Measurements from ENCODE around the gene PPP1R37. TPM values are rescaled to one million over a fixed set of nuclear protein-coding genes. Genes with fewer than 3 reads are reported as not detected.

The PPP1R37 gene
- total RNA-seq, 1 donor from 2014 or later = 23.8 TPM

DNA sequence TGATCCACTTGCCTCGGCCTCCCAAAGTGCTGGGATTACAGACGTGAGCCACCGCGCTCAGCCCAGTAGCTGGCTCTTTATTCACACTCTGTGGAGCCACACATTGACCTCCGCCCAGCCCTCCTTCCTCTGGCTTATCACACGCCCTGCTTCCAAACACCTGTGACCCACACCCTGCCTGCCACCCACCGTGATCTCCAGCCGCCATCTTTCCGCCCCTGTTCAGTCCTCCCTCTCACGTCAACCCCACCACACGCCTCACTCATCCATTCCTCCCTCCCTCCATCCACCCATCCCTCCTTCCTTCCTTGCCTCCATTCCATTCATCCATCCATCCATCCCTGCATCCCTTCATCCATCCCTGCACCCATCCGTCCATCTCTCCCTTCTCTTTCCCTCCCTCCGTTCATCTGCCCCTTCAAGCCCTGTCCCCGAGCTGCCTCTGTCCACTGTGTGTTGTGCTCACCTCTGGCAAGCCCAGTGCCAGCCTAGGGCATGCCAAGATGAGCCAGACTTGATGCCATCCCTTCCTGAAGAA lies 34.3 kb upstream of the PPP1R37 start:
- H3K27me3 ChIP-seq = no peaks in the 10 kb centered on the region
- H3K9me3 ChIP-seq = no peaks in the 10 kb centered on the region
- H3K4me3 ChIP-seq = no peak overlapping the region
- intact Hi-C loops (cut with DNase I) = no loop called here
- TF ChIP-seq POLR2AphosphoS5 (IDR thresholded peaks at IDR 0.05; ENCODE audit: insufficient read depth in 1 of 2, low read depth in 1 of 2) = no peak
- no peak for TF ChIP-seq CTCF (IDR thresholded peaks at IDR 0.05)
- no peak for TF ChIP-seq POLR2A (IDR thresholded peaks at IDR 0.05)
- no peak for DNase-seq (ENCODE audit: extremely low spot score in 2 of 2)
- H3K36me3 ChIP-seq = peaks cover 10 to 97% of the 10 kb centered on the region in 2 donors
- no peaks in the 10 kb centered on the region for H3K4me1 ChIP-seq
- no peak overlapping the region for H3K27ac ChIP-seq

DNA sequence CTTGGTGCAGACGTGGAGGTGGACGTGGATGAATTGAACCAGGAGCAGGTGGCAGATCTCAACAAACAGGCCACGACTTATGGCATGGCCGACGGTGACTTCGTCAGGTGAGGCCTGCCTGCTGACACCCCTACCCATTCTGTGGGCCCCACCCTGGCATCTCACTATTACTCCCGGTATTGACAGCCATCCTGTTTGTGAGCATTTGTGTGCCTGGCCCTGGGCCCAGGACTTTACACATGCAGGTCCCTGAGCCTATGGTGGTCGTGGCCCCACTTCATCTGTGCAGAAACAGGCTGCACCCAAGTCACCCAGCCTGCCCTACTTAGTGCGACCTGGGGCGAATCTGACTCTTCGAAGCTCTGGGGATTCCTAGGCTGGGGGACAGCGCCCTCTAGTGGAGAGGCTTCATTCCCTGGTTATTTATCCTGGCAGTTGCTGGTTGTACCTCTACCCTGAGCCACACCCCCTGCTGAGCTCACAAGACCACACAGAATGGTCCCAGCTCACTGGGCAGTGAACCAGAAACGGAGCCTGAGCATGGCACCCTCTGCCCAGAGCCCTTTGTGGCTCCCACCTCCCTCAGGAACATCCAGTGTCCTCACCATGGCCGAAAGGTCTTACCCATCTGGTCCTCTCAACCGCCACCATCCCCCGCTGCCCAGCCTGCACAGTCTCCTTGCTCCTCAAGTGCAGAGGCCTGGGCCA lies 33.6 kb upstream of the PPP1R37 start:
- DNase-seq (ENCODE audit: extremely low spot score in 2 of 2) = no peak
- Histone ChIP-seq H3K27ac (no peak overlapping the region), H3K9me3 (no peaks in the 10 kb centered on the region), H3K4me1 (no peaks in the 10 kb centered on the region), H3K4me3 (no peak overlapping the region), H3K36me3 (peaks cover 10 to 97% of the 10 kb centered on the region in 2 donors), H3K27me3 (no peaks in the 10 kb centered on the region)
- intact Hi-C loops (cut with DNase I) = no loop called here
- TF ChIP-seq POLR2A (IDR thresholded peaks at IDR 0.05) (no peak), POLR2AphosphoS5 (IDR thresholded peaks at IDR 0.05; ENCODE audit: insufficient read depth in 1 of 2, low read depth in 1 of 2) (peak in 1 of 2 donors; percentile 19), CTCF (IDR thresholded peaks at IDR 0.05) (peak; percentile 55 to 70 (median 64))

DNA sequence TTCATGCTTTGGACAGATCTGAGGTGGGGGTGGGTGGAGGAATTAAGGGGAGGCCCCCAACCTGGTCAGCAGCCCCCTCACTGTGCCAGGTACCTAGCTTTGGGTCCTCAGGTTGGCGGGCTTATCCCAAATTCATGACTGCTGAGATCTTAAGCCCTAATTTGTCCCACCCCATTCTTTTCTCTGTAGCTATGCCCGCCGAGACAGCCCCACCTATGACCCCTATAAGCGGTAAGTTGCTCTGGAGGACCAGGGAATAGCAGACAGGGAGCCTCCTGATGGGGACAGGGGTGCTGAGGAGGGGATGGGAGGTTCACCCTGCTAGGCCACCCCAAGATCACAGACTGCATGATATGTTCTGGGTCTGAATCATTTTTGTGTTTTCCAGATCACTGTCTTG lies 31.0 kb upstream of the PPP1R37 start:
- intact Hi-C loops (cut with DNase I) = no loop called here
- Histone ChIP-seq H3K27ac (no peak overlapping the region), H3K4me1 (no peaks in the 10 kb centered on the region), H3K36me3 (peaks cover 10 to 91% of the 10 kb centered on the region in 2 donors), H3K4me3 (no peak overlapping the region), H3K27me3 (no peaks in the 10 kb centered on the region), H3K9me3 (no peaks in the 10 kb centered on the region)
- DNase-seq (ENCODE audit: extremely low spot score in 2 of 2) = no peak
- TF ChIP-seq CTCF (IDR thresholded peaks at IDR 0.05) (no peak), POLR2A (IDR thresholded peaks at IDR 0.05) (no peak), POLR2AphosphoS5 (IDR thresholded peaks at IDR 0.05; ENCODE audit: insufficient read depth in 1 of 2, low read depth in 1 of 2) (no peak)

DNA sequence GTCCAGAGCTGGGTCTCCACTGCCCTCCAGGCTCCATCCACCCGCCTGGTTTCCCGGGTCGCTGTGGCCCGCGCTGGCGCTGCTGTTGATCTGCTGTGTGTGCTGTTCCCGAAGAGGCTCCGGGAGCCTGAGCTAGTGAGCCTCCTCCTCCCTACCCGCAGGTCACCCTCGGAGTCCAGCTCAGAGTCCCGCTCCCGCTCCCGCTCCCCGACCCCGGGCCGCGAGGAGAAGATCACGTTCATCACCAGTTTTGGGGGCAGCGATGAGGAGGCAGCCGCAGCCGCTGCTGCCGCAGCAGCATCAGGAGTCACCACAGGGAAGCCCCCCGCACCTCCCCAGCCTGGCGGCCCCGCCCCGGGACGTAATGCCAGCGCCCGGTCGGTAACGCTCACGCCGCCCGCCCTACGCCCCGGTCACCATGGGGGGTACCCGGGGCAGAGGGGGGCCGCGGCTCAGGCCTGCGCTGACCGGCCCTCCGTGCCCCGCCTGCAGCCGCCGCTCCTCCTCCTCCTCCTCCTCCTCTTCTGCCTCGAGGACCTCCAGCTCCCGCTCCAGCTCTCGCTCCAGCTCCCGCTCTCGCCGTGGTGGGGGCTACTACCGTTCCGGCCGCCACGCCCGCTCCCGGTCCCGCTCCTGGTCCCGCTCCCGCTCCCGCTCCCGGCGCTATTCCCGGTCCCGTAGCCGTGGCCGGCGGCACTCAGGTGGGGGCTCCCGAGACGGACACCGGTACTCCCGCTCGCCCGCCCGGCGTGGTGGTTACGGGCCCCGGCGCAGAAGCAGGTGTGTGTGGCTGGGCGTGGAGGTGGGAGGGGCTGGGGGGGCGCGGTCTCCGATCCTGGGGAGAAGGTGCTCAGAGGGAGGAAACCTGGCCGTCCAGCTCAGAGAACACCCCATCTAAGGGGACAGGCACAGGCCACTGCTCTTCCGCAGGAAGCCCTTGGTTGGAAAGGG lies 28.9 kb upstream of the PPP1R37 start:
- no peak overlapping the region for H3K4me3 ChIP-seq
- intact Hi-C loops (cut with DNase I) = no loop called here
- TF ChIP-seq POLR2AphosphoS5 (IDR thresholded peaks at IDR 0.05; ENCODE audit: insufficient read depth in 1 of 2, low read depth in 1 of 2) = no peak
- no peak for TF ChIP-seq CTCF (IDR thresholded peaks at IDR 0.05)
- TF ChIP-seq POLR2A (IDR thresholded peaks at IDR 0.05) = no peak
- peaks cover 4 to 90% of the 10 kb centered on the region in 2 donors for H3K36me3 ChIP-seq
- no peaks in the 10 kb centered on the region for H3K27me3 ChIP-seq
- no peaks in the 10 kb centered on the region for H3K4me1 ChIP-seq
- no peak overlapping the region for H3K27ac ChIP-seq
- H3K9me3 ChIP-seq = no peaks in the 10 kb centered on the region
- DNase-seq (ENCODE audit: extremely low spot score in 2 of 2) = no peak
